PFSK-1 (cell line): ENCODE results near the gene RAB9A.

Experiments used
- FOXP2 ChIP-seq: optimal IDR thresholded peaks from 2 replicates; pipeline ENCODE3; 2011; ENCODE audit warnings: borderline replicate concordance, control low read depth, inconsistent platforms; ENCODE audit not compliant: insufficient read depth; ENCODE audit errors: extremely low read length, extremely low read depth
- POLR2AphosphoS5 ChIP-seq: IDR thresholded peaks from 2 replicates; pipeline ENCODE4 v1.6.1; 2012; ENCODE audit warnings: low read depth, mild to moderate bottlenecking, control low read depth, low read length, moderate library complexity
- SIN3A ChIP-seq: IDR thresholded peaks from 2 replicates; pipeline ENCODE4 v1.6.1; 2012; ENCODE audit warnings: mild to moderate bottlenecking, low read length, moderate library complexity, borderline replicate concordance; ENCODE audit not compliant: insufficient read depth
- TAF1 ChIP-seq: IDR thresholded peaks from 2 replicates; pipeline ENCODE4 v1.6.1; 2012; ENCODE audit warnings: low read length, control low read depth, borderline replicate concordance; ENCODE audit not compliant: insufficient read depth

DNA sequence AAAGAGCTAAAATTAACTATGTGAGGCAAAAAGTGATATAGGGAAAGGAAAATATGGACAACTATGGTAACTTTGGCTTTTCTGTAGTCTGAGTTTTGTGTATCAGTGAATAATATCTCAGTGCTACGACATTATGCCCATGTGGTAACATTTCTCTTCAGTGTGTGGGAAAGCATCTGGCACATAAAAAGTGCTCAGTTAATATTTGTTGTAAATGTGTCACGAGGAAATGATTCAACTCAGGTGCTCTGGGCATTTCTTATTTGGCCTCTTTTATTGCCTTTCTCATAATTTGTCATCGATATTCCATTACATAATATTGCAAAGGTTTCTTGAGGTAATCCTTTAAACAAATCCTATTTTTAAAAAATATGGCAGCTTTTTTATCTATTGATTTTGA, 63.2 kb downstream of the RAB9A start:
- TF ChIP-seq TAF1: no peak
- no peak for TF ChIP-seq FOXP2
- no peak for TF ChIP-seq POLR2AphosphoS5
- no peak for TF ChIP-seq SIN3A
